Stimulated activated CD4-positive, alpha-beta T cell treated with anti-CD3 and anti-CD28 coated beads, Interleukin-15, amount 100 ng/mL, for 48 hours (primary cell): Measurements from ENCODE around the gene ADAT2.
A peak's percentile ranks its signal among the peaks of the same experiment; 100 is the strongest.
"Not testable (repeated sequence)": the region's sequence is repeated elsewhere in the genome, so short reads cannot be mapped to it uniquely, and the experiment has no call there.

Experiments
- DNase-seq, 2 donors: peaks; one replicate each; pipeline ENCODE4 v3.0.0-alpha.2; 2020; ENCODE audit warnings: low read depth in 2 of 2

ADAT2 gene

DNA sequence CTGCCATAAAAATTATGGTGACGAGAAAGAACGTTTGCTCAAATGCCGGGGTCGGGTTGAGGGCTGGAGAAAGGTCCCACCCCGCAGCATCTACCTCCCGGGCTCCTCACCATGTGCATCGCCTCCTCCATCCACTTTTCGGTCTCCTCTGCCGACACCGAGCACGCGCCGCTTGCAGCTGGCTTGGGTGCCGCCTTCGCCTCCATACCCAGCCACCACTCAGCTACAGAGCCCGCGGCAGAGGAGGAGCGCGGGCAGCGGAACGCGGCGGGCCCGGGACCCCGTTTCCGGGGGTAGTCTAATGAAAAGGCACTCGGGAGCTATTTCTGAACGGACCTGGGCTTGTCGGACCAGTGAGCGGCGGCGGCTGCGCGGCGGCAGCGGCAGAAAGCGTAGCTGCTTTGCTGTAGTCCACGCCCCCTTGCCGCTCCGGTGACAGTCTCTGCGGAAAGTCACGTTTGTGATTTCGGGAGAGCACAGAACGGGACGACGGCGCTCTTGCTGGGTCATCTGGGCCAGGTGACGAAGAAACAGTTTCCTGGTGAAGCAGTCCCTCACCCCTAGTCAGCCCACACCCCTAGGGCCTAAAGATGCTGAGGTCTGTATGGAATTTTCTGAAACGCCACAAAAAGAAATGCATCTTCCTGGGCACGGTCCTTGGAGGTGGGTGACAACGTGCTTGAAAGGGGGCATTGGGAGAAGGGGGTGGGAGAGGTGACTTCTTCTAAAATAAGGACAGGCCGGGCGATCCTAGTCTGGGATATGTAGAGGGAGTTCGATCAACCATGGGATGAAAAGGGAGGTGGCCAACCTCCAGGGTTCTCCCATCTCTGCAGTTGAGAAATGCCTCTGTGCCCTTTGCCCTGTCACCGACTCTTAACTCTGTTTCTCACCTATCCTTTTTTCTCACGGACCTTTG, at the start of gene ADAT2, which contains the start of gene PEX3:
ADAT2 (minus strand) TSS at position 243 of the 919 bp plus-strand sequence; CDS start at position 206, 37 bp downstream.
PEX3 (plus strand) TSS at position 353 of the 919 bp plus-strand sequence; CDS start at position 591, 238 bp downstream.
- peak; percentile 91 to 93 for DNase-seq

DNA sequence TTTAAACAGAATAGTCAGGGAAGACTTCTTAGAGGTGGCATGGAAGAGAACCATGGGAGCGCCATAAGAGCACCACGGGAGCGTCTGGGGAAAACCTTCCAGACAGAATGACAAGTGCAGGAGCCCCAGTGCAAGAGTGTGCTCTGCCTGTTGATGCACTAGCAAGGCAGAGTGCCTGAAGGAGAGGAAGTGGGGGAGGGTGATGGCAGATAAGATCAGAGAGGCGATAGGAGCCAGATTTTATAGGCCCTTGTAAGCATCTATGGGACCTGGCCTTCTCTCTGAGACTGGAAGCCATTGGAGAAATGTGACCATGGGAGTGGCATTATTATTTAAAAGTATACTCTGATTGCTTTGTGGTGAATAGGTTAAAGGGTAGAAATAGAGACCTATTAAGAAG, 47.9 kb upstream of the ADAT2 start:
- no peak for DNase-seq

DNA sequence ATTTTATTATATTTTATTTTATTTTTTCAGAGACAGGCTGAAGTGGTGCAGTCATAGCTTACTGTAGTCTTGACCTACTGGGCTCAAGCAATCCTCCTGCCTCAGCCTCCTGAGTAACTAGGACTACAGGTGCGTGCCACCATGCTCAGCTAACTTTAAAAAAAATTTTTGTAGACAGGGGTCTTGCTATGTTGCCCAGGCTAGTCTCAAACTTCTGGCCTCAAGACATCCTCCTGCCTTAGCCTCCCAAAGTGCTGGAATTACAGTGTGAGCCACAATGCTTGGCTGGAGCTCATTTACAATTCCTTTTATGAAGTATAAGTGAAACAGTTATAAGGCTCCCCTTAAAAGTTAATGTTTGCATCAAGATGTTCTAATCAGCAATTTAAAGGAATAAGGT, 46.5 kb upstream of the ADAT2 start:
- no peak for DNase-seq

DNA sequence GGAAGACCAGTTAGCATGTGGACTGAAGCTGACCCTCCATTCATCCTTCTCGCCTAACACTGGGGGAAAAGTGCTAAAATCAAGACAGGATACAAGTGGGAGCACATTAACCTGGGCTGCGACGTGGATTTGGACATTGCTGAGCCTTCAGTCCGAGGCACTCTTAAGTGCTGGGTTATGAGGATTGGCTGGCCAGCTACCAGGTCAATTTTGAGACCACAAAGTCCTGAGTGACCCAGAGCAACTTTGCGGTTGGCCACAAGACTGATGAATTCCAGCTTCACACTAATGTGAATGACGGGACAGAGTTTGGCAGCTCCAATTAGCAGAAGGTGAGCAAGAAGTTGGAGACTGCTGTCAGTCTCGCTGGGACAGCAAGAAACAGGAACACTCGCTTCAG, 40.3 kb upstream of the ADAT2 start:
- no peak for DNase-seq

DNA sequence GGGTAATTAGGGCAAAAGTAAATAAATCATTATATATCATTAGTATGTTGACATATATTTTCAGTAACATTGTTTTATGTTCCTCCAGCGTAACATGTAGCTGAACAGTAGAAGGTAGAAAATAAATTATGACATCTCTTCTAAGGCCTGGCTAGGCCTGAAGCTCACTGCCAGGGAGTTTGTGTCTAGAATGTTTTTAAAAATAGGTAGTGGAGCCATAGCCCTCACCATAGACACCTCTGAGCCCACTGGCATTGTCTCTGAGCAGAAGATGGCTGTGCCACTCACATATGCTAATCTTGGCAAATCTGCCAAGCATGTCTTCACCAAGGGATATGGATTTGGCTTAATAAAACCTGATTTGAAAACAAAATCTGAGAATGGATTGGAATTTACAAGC, 39.7 kb upstream of the ADAT2 start:
- DNase-seq: no peak

DNA sequence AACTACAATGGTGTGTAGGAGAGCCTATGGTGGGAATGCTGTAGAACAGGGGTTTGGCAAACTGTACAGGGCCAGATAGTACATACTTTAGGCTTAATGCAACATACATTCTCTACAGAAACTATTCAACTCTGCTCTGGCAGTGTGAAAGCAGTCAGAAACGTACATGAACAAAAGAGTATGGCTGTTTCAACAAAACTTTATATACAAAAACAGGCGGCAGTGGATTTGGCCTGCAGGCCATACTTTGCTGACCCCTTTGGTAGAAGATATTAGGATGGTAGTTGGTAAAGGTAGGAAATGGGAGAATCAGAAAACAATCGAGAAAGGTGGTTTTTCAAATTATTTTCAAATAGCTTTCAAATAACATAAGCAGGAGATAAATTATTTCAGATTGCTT, 36.3 kb upstream of the ADAT2 start:
- no peak for DNase-seq

DNA sequence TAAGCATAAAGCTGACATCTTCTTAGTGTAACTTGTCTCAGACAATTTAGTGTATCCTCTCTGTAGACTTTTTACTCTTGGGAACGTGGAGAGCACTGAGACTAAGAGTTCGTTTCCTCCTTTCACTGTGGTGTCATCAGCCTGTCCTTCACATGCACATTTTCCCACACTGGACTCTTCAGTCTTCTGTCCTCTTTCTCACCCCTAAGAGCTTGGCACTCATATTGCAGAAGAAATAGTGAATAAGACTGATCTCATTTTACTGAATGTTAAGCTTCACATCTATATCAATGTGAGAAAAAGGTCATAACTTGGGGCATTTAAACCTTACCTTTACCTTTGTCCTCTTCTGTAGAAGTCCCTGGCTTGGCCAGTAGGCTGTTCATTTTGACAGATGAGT, 35.5 kb upstream of the ADAT2 start:
- no peak for DNase-seq

DNA sequence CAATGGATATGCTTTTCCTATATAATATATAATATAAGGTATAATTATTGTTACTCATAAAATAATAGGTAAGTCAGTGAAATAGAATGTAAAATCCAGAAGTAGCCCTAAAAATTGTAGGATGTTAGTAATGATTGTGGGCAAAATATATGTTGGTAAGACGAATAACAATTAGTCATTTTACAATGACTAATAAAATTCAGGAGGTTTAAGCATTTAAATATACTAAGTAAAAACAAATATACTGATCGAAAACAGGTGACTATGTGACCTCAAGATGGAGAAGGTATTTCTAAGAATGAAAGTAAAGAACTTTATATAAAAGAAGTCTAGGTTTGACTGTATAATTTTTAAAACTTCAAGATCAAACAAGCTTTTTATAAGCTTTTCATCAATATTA, 32.1 kb upstream of the ADAT2 start:
- DNase-seq: no peak

DNA sequence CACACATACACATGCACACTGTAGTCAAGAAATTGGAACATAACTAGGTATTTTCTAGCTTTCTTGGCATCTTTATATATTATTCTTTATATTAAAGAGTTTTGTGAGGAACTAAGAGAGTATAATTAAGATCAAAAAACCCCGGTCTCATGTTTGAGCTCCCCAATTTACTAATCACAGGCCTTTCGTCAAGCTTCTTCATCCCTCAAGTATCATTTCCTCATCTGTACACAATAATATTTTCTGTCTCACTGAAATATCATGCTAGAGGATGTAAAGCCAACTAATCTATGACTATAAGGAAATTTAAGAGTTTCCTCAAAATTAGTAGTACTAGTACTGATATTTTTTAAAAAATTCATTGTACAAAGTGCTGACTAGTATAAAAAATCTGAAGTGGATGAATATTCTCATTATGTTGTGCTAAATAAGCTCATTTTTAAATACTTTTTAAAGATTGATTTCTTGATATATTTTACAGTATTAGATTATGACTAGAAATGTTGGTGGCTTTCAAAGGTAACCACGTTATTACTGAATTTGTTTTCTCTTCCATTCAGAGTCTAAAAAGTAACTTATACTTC, 28.1 kb upstream of the ADAT2 start:
- no peak for DNase-seq

DNA sequence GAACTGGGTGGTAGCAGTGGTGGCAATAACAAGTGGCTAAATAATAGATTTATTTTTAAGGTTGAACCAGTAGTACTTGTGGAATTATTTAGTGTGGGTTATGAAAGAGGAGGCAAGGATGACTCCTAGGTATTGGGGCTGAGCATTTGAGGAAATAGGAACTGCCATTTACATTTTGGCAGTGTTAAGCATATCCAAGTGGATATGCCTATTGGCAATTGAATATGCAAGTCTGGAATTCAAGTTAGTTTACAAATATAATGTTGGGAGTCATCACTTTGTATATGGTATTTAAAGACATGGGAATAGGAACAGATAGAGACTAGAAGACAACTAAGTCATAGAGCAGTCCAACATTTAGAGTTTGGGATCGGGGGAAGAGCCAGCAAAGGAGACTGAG, 26.1 kb upstream of the ADAT2 start:
- no peak for DNase-seq

DNA sequence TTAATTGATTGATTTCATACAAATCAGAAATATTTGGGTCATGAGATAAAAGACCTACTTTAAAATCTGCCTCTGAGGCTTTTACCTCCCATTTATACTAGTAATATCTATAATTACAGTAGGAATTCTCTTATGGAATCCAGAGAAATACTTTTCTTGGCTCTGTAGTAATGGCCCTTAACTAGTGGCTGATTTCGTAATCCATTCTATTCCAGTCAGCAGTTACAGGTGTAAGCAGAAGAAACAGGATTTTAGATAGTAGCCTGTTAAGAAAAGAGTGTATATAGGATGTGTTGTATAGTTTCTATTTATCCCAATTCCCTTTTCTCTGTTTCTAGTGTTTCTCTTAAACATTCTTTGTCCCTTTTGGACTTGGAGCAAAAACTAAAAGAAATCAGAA, 21.3 kb upstream of the ADAT2 start:
- DNase-seq: no peak

DNA sequence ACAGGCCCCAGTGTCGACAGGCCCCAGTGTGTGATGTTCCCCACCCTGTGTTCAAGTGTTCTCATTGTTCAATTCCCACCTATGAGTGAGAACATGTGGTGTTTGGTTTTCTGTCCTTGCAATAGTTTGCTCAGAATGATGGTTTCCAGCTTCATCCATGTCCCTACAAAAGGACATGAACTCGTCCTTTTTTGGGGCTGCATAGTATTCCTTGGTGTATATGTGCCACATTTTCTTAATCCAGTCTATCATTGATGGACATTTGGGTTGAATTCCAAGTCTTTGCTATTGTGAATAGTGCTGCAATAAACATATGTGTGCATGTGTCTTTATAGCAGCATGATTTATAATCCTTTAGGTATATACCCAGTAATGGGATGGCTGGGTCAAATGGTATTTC, 18.3 kb upstream of the ADAT2 start:
- DNase-seq: not testable (repeated sequence)

DNA sequence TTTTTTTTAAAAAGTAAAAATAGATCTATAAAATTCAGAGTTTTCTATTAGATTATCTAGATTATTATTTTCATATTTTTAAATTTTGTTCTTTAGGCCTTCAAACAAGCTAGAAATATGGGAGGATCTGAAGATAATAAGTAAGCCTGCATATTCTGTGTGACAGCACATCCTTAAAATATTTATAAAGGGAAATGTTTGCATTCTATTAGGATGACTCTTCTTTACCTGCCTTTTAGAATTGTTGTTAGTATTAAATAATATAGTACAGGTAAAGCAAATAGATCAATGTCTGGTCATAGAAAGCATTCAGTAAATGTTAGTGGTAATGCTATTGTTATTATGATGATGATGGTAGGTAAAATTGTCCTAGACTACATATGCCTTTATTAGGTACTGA, 17.5 kb upstream of the ADAT2 start:
- no peak for DNase-seq

DNA sequence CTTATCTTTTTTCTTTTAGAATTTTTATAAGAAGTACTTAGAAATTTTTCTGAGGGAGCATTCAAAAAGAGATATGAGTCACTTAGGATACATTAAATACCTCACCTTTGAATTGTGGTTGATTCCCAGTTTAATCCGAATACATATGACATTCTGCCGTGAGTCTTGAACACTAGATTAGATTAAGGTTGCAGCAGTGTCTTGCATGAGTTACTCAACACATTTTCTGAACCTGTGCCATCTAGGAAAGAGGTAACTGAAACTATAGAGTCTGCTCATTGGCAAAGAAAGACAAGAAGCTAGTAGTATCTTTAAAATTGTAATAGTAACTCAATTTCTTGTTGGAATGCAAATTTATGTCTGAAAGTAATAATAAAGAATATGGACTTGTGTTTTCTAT, 15.1 kb upstream of the ADAT2 start:
- no peak for DNase-seq

DNA sequence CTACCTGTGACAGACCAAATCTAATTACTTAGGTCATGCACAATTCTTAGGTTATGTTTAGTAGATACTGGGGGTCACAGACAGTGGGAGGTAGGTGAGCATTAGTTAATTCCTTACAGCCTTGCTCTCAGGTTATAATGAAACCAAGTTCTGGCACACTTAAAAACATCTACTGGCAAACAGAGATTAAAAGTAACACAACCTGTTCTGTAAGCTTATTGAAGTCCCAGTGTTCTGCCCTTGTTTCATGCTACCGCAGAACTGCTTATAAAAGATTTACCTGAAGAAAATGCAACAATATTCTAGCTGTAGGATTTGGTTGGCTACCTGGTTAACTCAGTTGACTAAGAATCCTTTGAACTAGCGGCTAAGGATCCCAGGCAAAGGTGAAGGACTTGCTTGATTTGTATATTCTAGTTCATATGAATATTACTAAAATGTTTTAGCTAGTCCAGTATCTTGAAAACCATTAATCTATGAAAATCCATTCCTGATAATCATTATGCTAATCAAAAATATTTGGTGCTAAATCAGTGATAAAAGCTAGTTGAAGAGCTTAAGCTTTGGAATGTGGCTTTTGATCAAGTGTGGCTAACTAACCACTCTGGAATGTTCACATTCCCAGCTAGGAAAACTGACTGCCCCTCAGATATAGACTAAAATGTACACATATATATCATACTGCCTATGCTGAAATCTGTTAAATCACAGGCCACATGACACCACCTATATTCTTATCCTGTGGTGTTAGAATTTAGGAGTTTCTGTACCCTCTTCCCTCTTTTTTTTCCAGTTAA, 7.3 kb upstream of the ADAT2 start:
- no peak for DNase-seq

DNA sequence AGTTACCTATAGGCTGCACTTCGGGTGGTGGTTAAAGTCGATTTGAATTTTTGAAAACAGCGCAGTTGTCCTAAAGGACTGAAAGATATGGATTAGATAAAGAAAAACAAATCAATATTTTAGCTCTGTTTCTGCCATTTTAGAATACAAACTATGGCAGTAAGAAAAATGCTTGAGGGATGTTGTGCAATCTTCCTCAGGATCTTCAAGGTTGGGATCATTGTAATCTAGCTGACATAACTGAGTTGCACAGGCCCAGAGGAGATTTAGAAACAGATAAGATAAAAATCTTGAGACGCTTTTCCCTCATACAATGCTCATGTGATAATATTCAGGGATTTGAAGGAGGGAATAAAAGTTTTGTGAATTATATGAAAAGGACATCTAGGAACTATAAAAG, 1.0 kb upstream of the ADAT2 start:
- DNase-seq: no peak

DNA sequence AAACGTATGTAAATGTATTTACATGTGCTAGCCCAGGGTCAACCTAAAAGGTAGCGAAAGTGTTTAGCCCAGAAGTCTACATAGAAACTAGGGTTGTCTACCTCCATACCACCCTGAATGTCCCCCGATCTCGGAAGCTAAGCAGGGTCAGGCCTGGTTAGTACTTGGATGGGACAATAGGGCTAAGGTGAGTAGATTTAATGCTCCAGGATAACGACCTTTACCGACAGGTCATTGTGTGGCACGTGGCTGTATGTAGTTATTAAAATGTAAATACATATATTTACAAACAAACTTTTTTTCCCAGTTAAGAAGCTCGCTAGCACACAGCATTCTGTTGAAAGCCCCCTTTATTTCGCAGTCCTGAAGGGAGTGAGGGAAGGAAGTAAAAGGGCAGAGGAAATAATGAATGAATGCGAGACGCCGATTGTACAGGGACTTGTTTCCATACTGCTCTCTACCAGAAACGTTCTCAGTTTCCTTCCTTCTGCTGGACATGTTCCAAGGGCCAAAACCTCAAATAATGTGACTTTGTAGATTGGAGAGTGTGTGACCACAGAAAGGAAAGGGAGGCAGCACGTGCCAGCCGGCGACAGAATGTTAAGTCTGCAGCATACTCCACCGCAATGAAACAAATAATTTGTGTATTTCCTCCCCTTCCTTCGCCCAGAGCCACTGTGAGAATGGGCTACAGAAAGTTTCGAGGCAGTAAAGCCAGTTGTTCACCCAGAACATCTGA, 612 bp downstream of the ADAT2 start:
- no peak for DNase-seq

DNA sequence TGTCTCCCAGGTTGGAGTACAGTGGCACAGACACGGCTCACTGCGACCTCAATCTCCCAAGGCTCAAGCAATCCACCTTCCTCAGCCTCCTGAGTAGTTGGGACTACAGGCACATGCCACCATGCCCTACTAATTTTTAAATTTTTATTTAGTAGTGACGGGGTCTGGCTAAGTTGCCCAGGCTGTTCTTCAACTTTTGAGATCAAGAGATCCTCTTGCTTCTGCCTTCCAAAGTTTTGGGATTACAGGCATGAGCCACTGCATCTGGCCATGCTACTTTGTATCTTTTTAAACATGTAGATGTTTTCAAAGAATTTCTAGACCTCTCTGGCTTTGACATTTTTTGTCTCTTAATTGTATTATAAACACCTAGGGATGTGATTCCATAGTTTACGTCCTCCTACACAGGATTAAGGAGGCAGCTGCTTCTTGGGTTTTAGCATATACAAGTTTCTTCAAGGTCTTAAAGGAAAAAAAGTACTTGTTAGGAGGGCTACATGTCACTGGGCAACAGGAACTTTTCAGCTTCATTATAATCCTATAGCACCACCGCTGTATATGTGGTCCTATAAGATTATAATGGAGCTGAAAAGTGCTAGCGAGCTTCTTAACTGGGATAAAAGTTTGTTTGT, 1.3 kb downstream of the ADAT2 start:
- DNase-seq: no peak

DNA sequence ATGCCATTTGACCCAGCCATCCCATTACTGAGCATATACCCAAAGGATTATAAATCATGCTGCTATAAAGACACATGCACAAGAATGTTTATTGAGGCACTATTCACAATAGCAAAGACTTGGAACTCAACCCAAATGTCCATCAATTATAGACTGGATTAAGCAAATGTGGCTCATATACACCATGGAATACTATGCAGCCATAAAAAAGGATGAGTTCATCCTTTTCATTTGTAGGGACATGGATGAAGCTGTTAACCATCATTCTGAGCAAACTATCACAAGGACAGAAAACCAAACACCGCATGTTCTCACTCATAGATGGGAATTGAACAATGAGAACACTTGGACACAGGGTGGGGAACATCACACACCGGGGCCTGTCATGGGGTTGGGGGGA, 2.6 kb downstream of the ADAT2 start:
- not testable (repeated sequence) for DNase-seq

DNA sequence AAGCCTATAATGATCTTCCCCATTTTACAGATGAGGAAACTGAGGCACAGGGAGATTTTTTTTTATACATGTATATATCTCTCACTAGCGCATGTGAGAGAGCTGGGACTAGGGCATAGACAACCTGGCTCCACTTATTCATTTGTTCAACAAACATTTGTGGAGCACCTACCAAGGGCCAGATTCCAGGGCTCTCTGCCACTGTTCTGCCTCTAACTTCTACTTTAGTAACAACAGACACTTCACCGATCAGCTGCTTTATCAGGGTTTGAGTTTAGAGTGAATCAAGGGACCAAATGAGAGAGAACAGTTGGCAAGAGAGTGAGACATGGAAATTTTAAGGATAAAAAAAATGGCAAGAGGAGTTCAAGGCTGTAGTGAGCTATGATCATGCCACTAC, 7.4 kb downstream of the ADAT2 start:
- DNase-seq: no peak
